A549 (cell line): ENCODE measurements around the gene CD200R1. TPM values are rescaled to one million over a fixed set of nuclear protein-coding genes. Genes with fewer than 3 reads are reported as not detected.

Source experiments
- ATAC-seq, 2 experiments: fragments of 200-7000 bp in 1 of 2; fragments of >200 bp in 1 of 2; cut with Nextera tagmentation in 1 of 2; cut with Tn5 transposase in 1 of 2; 3 replicates each; pipeline versions ENCODE4 v1.8.0 to v1.9.1; 2018 to 2020; ENCODE audit warnings: mild to moderate bottlenecking in 1 of 2, moderate library complexity in 1 of 2
- CTCF ChIA-PET: fragments of 300-600 bp; sonication (Branson Sonifier 250); formaldehyde crosslinking; extraction: SDS; loops from one replicate; lab custom pipeline; 2021; ENCODE audit warnings: antibody characterized with exemption, inconsistent platforms; lab: Yijun Ruan, JAX
- POLR2A ChIA-PET: fragments of 350-600 bp; formaldehyde crosslinking; extraction: SDS; loops from one replicate; lab custom pipeline; 2021; ENCODE audit warnings: antibody characterized with exemption, inconsistent platforms; lab: Yijun Ruan, JAX
- DNase-seq, 2 experiments: peaks; one replicate each; pipeline versions ENCODE4 v3.0.0 to v3.0.0-alpha.2; 2011 to 2016; ENCODE audit warnings: low read depth in 1 of 2, low spot score in 1 of 2
- FAIRE-seq: peaks from 2 replicates; lab custom pipeline; 2011; peaks lifted over from hg19 to GRCh38; lab: Jason Lieb, UNC
- H3K27ac ChIP-seq, 2 experiments: fragments of >200 bp; sonication (Bioruptor Twin); formaldehyde crosslinking; 3 replicates each; pipeline ENCODE4 v1.5.1; 2016 to 2017
- H3K4me1 ChIP-seq: fragments of >200 bp; sonication (Bioruptor Twin); formaldehyde crosslinking; 3 replicates; pipeline ENCODE4 v1.6.1; 2016
- H3K4me2 ChIP-seq: fragments of >200 bp; sonication (Bioruptor Twin); formaldehyde crosslinking; 3 replicates; pipeline ENCODE4 v1.6.1; 2016
- H3K4me3 ChIP-seq: fragments of >200 bp; sonication (Bioruptor Twin); formaldehyde crosslinking; 3 replicates; pipeline ENCODE4 v1.5.1; 2016
- H3K9me3 ChIP-seq: fragments of >200 bp; sonication (Bioruptor Twin); formaldehyde crosslinking; 3 replicates; pipeline ENCODE4 v1.6.1; 2016
- CBX8 ChIP-seq: fragments of 200-600 bp; sonication (generic); IDR thresholded peaks from 2 replicates; pipeline ENCODE4 v1.6.1; 2016
- EHMT2 ChIP-seq: fragments of 200-600 bp; sonication (generic); IDR thresholded peaks from 2 replicates; pipeline ENCODE4 v1.6.1; 2016; ENCODE audit warnings: antibody characterized with exemption, low read depth, mild to moderate bottlenecking, moderate library complexity
- ESRRA ChIP-seq: fragments of 150-350 bp; IDR thresholded peaks from 2 replicates; pipeline ENCODE4 v1.6.1; 2014; ENCODE audit warnings: mild to moderate bottlenecking, low read length, borderline replicate concordance
- HDAC2 ChIP-seq: fragments of 200-600 bp; sonication (generic); IDR thresholded peaks from 2 replicates; pipeline ENCODE4 v1.6.1; 2016
- HES2 ChIP-seq: fragments of >200 bp; sonication (Bioruptor Twin); formaldehyde crosslinking; IDR thresholded peaks from 2 replicates; pipeline ENCODE4 v1.6.1; 2016
- HOXA7 ChIP-seq: fragments of 250-450 bp; sonication (Bioruptor Pico); IDR thresholded peaks from 2 replicates; pipeline ENCODE4 v1.5.0; 2020; ENCODE audit warnings: mild to moderate bottlenecking, moderate library complexity
- HOXB13 ChIP-seq: fragments of 250-450 bp; sonication (Bioruptor Pico); IDR thresholded peaks from 2 replicates; pipeline ENCODE4 v1.5.0; 2020; ENCODE audit warnings: low read depth, mild to moderate bottlenecking, moderate library complexity
- JUN ChIP-seq, 2 experiments: fragments of >200 bp; sonication (Bioruptor Twin); formaldehyde crosslinking; IDR thresholded peaks; 2 replicates in 1 of 2; 3 replicates in 1 of 2; pipeline ENCODE4 v1.6.1; 2016 to 2017
- KDM5A ChIP-seq: fragments of 200-600 bp; sonication (generic); IDR thresholded peaks from 2 replicates; pipeline ENCODE4 v1.6.1; 2016; ENCODE audit warnings: antibody characterized with exemption, mild to moderate bottlenecking
- MAZ ChIP-seq: fragments of 150-350 bp; IDR thresholded peaks from 2 replicates; pipeline ENCODE4 v1.6.1; 2014; ENCODE audit warnings: antibody characterized with exemption, low read depth, low read length, borderline replicate concordance
- MYC ChIP-seq: IDR thresholded peaks from 2 replicates; pipeline ENCODE4 v1.6.1; 2012; ENCODE audit warnings: mild to moderate bottlenecking, inconsistent platforms, low read length, improper control_type of control experiment, borderline replicate concordance
- NR3C1 ChIP-seq: fragments of >200 bp; sonication (Bioruptor Twin); formaldehyde crosslinking; IDR thresholded peaks from 3 replicates; pipeline ENCODE4 v1.6.1; 2017
- PBX3 ChIP-seq: IDR thresholded peaks from 2 replicates; pipeline ENCODE4 v1.6.1; 2012
- PHF8 ChIP-seq: fragments of 200-600 bp; sonication (generic); IDR thresholded peaks from 2 replicates; pipeline ENCODE4 v1.6.1; 2016; ENCODE audit warnings: low read depth, mild to moderate bottlenecking, antibody characterized with exemption, moderate library complexity, borderline replicate concordance
- RAD21 ChIP-seq, 2 experiments: fragments of >200 bp in 1 of 2; sonication (Bioruptor Twin) in 1 of 2; formaldehyde crosslinking in 1 of 2; IDR thresholded peaks in 1 of 2; conservative IDR thresholded peaks in 1 of 2; 2 replicates in 1 of 2; 3 replicates in 1 of 2; pipeline ENCODE4 v1.6.1; 2012 to 2018; ENCODE audit warnings: inconsistent platforms in 1 of 2
- RARB ChIP-seq: fragments of 250-450 bp; sonication (Bioruptor Pico); IDR thresholded peaks from 2 replicates; pipeline ENCODE4 v1.8.0; 2021; ENCODE audit warnings: mild to moderate bottlenecking, moderate library complexity
- RCOR1 ChIP-seq: fragments of 150-350 bp; IDR thresholded peaks from 2 replicates; pipeline ENCODE4 v1.6.1; 2014; ENCODE audit warnings: antibody characterized with exemption, low read length, low read depth
- REST ChIP-seq: fragments of 200-600 bp; sonication (generic); IDR thresholded peaks from 2 replicates; pipeline ENCODE4 v1.6.1; 2016; ENCODE audit warnings: antibody characterized with exemption, mild to moderate bottlenecking, moderate library complexity
- SMC3 ChIP-seq: fragments of >200 bp; sonication (Bioruptor Twin); formaldehyde crosslinking; IDR thresholded peaks from 3 replicates; pipeline ENCODE4 v1.6.1; 2018; ENCODE audit warnings: inconsistent platforms
- TFCP2L1 ChIP-seq: fragments of 250-450 bp; sonication (Bioruptor Pico); IDR thresholded peaks from 2 replicates; pipeline ENCODE4 v1.5.0; 2021; ENCODE audit warnings: mild to moderate bottlenecking
- TP53 ChIP-seq: fragments of 250-450 bp; sonication (Bioruptor Pico); IDR thresholded peaks from 2 replicates; pipeline ENCODE4 v1.5.0; 2021; ENCODE audit warnings: mild to moderate bottlenecking, moderate library complexity
- ZC3H11A ChIP-seq: fragments of 450-650 bp; IDR thresholded peaks from 2 replicates; pipeline ENCODE4 v1.6.1; 2014; ENCODE audit warnings: antibody characterized with exemption, mild to moderate bottlenecking
- ZNF302 ChIP-seq: fragments of 250-450 bp; sonication (Bioruptor Pico); IDR thresholded peaks from 2 replicates; pipeline ENCODE4 v1.9.0; 2021; ENCODE audit warnings: inconsistent platforms, mild to moderate bottlenecking, moderate library complexity
- ZSCAN20 ChIP-seq: fragments of 250-450 bp; sonication (Bioruptor Pico); IDR thresholded peaks from 2 replicates; pipeline ENCODE4 v1.8.0; 2022; ENCODE audit warnings: mild to moderate bottlenecking, moderate library complexity
- WGBS: methylation state at CpG from one replicate; pipeline ENCODE4 v1.1.6; 2017; ENCODE audit errors: missing lambda C conversion rate; 5-methylcytosine and 5-hydroxymethylcytosine counted together
- polyA minus RNA-seq: library from RNA; depleted of rRNA, polyadenylated mRNA; stranded (reverse); fragments of >200 nt; gene quantifications from 2 replicates; pipeline ENCODE4 v1.2.3, GENCODE V29; 2011; rRNA and poly(A)+ RNA removed
- polyA plus RNA-seq, 4 experiments: library from polyadenylated mRNA; depleted of rRNA in 3 of 4; stranded (reverse); fragments of >200 nt; fragmentation: RNase III in 1 of 4; extraction: RNeasy Plus Mini Kit Qiagen cat#74134 plus additional on column Dnase treatment in 1 of 4; gene quantifications; 2 replicates in 3 of 4; 3 replicates in 1 of 4; pipeline ENCODE4 v1.2.3, GENCODE V29; 2011 to 2017
- TF ChIP-seq, protein P1 (sequence below): IDR thresholded peaks from 2 replicates; pipeline ENCODE4 v1.6.1; 2012
- TF ChIP-seq, protein P2 (sequence below): fragments of 250-450 bp; sonication (Bioruptor Pico); IDR thresholded peaks from 2 replicates; pipeline ENCODE4 v1.5.0; 2021; ENCODE audit warnings: mild to moderate bottlenecking, moderate library complexity, borderline replicate concordance
- TF ChIP-seq, protein P3 (sequence below): fragments of >200 bp; sonication (Bioruptor Twin); formaldehyde crosslinking; IDR thresholded peaks from 3 replicates; pipeline ENCODE4 v1.6.1; 2016

The CD200R1 gene, protein sequence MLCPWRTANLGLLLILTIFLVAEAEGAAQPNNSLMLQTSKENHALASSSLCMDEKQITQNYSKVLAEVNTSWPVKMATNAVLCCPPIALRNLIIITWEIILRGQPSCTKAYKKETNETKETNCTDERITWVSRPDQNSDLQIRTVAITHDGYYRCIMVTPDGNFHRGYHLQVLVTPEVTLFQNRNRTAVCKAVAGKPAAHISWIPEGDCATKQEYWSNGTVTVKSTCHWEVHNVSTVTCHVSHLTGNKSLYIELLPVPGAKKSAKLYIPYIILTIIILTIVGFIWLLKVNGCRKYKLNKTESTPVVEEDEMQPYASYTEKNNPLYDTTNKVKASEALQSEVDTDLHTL
- 0.08 and 0.12 TPM in 2 replicates for polyA plus RNA-seq (2011; rRNA removed)
- 0.03 and 0.09 TPM in 2 replicates for polyA plus RNA-seq (2012; cell fraction: cytosol; rRNA removed)
- 0.05 and 0.11 TPM in 2 replicates for polyA plus RNA-seq (2012; cell fraction: nucleus; rRNA removed)
- 0.05 to 0.13 TPM (median 0.08 TPM) in 3 replicates for polyA plus RNA-seq (2017; fragmentation: RNase III; extraction: RNeasy Plus Mini Kit Qiagen cat#74134 plus additional on column Dnase treatment)
- 0.08 TPM in 1 of 2 replicates, not detected in the other for polyA minus RNA-seq

- ATAC-seq = no peak
Observed at GRCh38 chr3:112974894-112975293, at the start of gene CD200R1. TSS of gene CD200R1 (minus strand) at chr3:112975103. CDS start at chr3:112974857, 246 bp downstream.

GRCh38 chr3:113021471-113021870, 46.6 kb upstream of the CD200R1 start:
- DNase-seq (no peak), ATAC-seq (no peak), FAIRE-seq (no peak)
- H3K4me2 ChIP-seq = no peak overlapping the region
- no peak overlapping the region for H3K27ac ChIP-seq
- H3K4me3 ChIP-seq = no peak overlapping the region
- peaks cover 13% of the 10 kb centered on the region for H3K4me1 ChIP-seq
- ChIA-PET POLR2A (no interaction called here), CTCF (interaction anchor here (1.6 to 3.0 kb wide), 2 partner anchors 13 to 267 kb away, joined by 5 to 9 read pairs; no protein-coding TSS in a partner anchor)
- H3K9me3 ChIP-seq = no peaks in the 10 kb centered on the region
- 92% methylated on average over 2 of the region's 2 CpGs for WGBS
- TF ChIP-seq HES2 (no peak), NR3C1 (no peak), ZNF302 (no peak), ESRRA (no peak), PBX3 (no peak), RCOR1 (no peak), RARB (CRISPR knock-in tag) (no peak), MAZ (no peak)
- TF ChIP-seq, protein P1, sequence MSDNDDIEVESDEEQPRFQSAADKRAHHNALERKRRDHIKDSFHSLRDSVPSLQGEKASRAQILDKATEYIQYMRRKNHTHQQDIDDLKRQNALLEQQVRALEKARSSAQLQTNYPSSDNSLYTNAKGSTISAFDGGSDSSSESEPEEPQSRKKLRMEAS = no peak
- TF ChIP-seq, protein P2, sequence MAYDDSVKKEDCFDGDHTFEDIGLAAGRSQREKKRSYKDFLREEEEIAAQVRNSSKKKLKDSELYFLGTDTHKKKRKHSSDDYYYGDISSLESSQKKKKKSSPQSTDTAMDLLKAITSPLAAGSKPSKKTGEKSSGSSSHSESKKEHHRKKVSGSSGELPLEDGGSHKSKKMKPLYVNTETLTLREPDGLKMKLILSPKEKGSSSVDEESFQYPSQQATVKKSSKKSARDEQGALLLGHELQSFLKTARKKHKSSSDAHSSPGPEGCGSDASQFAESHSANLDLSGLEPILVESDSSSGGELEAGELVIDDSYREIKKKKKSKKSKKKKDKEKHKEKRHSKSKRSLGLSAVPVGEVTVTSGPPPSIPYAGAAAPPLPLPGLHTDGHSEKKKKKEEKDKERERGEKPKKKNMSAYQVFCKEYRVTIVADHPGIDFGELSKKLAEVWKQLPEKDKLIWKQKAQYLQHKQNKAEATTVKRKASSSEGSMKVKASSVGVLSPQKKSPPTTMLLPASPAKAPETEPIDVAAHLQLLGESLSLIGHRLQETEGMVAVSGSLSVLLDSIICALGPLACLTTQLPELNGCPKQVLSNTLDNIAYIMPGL (CRISPR knock-in tag) = no peak

More at GRCh38 chr3:112974894-112975293, at the start of gene CD200R1:
- TF ChIP-seq EHMT2 = no peak
- TF ChIP-seq HDAC2 = no peak
- TF ChIP-seq PHF8 = no peak
- TF ChIP-seq REST = no peak
- no peak for TF ChIP-seq RARB (CRISPR knock-in tag)
- TF ChIP-seq, protein P3, sequence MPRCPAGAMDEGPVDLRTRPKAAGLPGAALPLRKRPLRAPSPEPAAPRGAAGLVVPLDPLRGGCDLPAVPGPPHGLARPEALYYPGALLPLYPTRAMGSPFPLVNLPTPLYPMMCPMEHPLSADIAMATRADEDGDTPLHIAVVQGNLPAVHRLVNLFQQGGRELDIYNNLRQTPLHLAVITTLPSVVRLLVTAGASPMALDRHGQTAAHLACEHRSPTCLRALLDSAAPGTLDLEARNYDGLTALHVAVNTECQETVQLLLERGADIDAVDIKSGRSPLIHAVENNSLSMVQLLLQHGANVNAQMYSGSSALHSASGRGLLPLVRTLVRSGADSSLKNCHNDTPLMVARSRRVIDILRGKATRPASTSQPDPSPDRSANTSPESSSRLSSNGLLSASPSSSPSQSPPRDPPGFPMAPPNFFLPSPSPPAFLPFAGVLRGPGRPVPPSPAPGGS = no peak
- TF ChIP-seq HOXA7 (CRISPR knock-in tag) = no peak
- no peak for TF ChIP-seq RAD21 (conservative IDR thresholded peaks at IDR 0.05 in 1 of 2, IDR thresholded peaks at IDR 0.05 in 1 of 2)
- TF ChIP-seq MYC = no peak
- TF ChIP-seq ZSCAN20 = no peak
- no peak for TF ChIP-seq KDM5A
- TF ChIP-seq HOXB13 (CRISPR knock-in tag) = no peak
- TF ChIP-seq CBX8 = no peak
- no peak for TF ChIP-seq ZC3H11A
- no peak for TF ChIP-seq SMC3
- TF ChIP-seq PBX3 = no peak
- no peak for TF ChIP-seq TFCP2L1 (CRISPR knock-in tag)
- TF ChIP-seq JUN (IDR thresholded peaks at IDR 0.05) = no peak
- no peak for TF ChIP-seq TP53 (CRISPR knock-in tag)
- 75% methylated on average over 5 of the region's 5 CpGs for WGBS
- CTCF ChIA-PET = interaction anchor here (0.6 to 2.8 kb wide), 5 partner anchors 10 to 320 kb away, joined by 3 to 12 read pairs (median 6); no protein-coding TSS in a partner anchor
- no peak within 1 kb of the TSS for H3K4me2 ChIP-seq
- POLR2A ChIA-PET = no interaction called here
- H3K9me3 ChIP-seq = no peaks in the 10 kb centered on the region
- peaks cover 9% of the 10 kb centered on the region; the same call in 2 of the 3 replicates for H3K4me1 ChIP-seq
- H3K4me3 ChIP-seq = no peak within 1 kb of the TSS
- H3K27ac ChIP-seq = no peak within 1 kb of the TSS
- FAIRE-seq = no peak
- no peak for DNase-seq
